Amniotic epithelial cell (primary cell): ENCODE measurements around the gene TTLL6.

Experiments
- DNase-seq: peaks from one replicate; pipeline ENCODE4 v3.0.0-alpha.2; 2010; ENCODE audit warnings: low read depth

The TTLL6 gene

GRCh38 chr17:48759288-48759687 lies 57.7 kb downstream of the TTLL6 start:
- DNase-seq, result no peak

GRCh38 chr17:48757524-48757961 lies 59.5 kb downstream of the TTLL6 start:
- DNase-seq, result peak; percentile 3

GRCh38 chr17:48756830-48757251 lies 60.2 kb downstream of the TTLL6 start:
- DNase-seq, result no peak

- no peak for DNase-seq
Observed at GRCh38 chr17:48755356-48755755, 61.7 kb downstream of the TTLL6 start.

- no peak for DNase-seq
Observed at GRCh38 chr17:48754500-48755261, 62.3 kb downstream of the TTLL6 start.

- no peak for DNase-seq
Observed at GRCh38 chr17:48753794-48754499, 63.1 kb downstream of the TTLL6 start.

GRCh38 chr17:48752399-48753288 lies 64.4 kb downstream of the TTLL6 start:
- no peak for DNase-seq

- no peak for DNase-seq
Observed at GRCh38 chr17:48751733-48752398, 65.2 kb downstream of the TTLL6 start.

GRCh38 chr17:48751172-48751571 lies 65.9 kb downstream of the TTLL6 start:
- DNase-seq, result no peak

GRCh38 chr17:48749621-48750553 lies 67.1 kb downstream of the TTLL6 start:
- no peak for DNase-seq

- no peak for DNase-seq
Observed at GRCh38 chr17:48748718-48749566, 68.1 kb downstream of the TTLL6 start.

- DNase-seq, result no peak
Observed at GRCh38 chr17:48747445-48748363, 69.3 kb downstream of the TTLL6 start.

- no peak for DNase-seq
Observed at GRCh38 chr17:48746916-48747444, 70.0 kb downstream of the TTLL6 start.

GRCh38 chr17:48745381-48746275 lies 71.4 kb downstream of the TTLL6 start:
- no peak for DNase-seq

- no peak for DNase-seq
Observed at GRCh38 chr17:48740537-48740936, 76.5 kb downstream of the TTLL6 start.

- no peak for DNase-seq
Observed at GRCh38 chr17:48738803-48739526, 78.1 kb downstream of the TTLL6 start.

- no peak for DNase-seq
Observed at GRCh38 chr17:48738424-48738802, 78.6 kb downstream of the TTLL6 start.
